HepG2 (cell line): ENCODE measurements around the gene KLRC4. TPM values are rescaled to one million over a fixed set of nuclear protein-coding genes. Genes with fewer than 3 reads are reported as not detected.

Experiments used
- HNRNPUL1 ChIP-seq: fragments of 200-400 bp; formaldehyde crosslinking; IDR thresholded peaks from 2 replicates; pipeline ENCODE4 v1.6.1; 2017; ENCODE audit warnings: low read depth, mild to moderate bottlenecking, low read length, moderate library complexity
- KAT7 ChIP-seq: IDR thresholded peaks from 2 replicates; pipeline ENCODE4 v1.6.1; 2018; ENCODE audit warnings: borderline replicate concordance, missing compliant biosample characterization
- MIER2 ChIP-seq: IDR thresholded peaks from 2 replicates; pipeline ENCODE4 v1.6.1; 2016; ENCODE audit warnings: missing biosample characterization, missing genetic modification reagents
- PHF8 ChIP-seq: sonication (generic); formaldehyde crosslinking; IDR thresholded peaks from 2 replicates; pipeline ENCODE4 v1.5.0; 2020; ENCODE audit warnings: missing genetic modification reagents
- POLR2AphosphoS2 ChIP-seq: IDR thresholded peaks from 2 replicates; pipeline ENCODE4 v1.6.1; 2011; ENCODE audit warnings: low read depth, low read length, improper control_type of control experiment
- SIN3B ChIP-seq: fragments of 150-350 bp; IDR thresholded peaks from 2 replicates; pipeline ENCODE4 v1.6.1; 2014; ENCODE audit warnings: low read length
- SUZ12 ChIP-seq: fragments of 150-350 bp; IDR thresholded peaks from 2 replicates; pipeline ENCODE4 v1.6.1; 2014; ENCODE audit warnings: low read depth, low read length
- ZBTB21 ChIP-seq: sonication (generic); formaldehyde crosslinking; IDR thresholded peaks from 2 replicates; pipeline ENCODE4 v1.4.0; 2020; ENCODE audit warnings: missing genetic modification reagents
- ZC3H13 ChIP-seq: sonication (generic); formaldehyde crosslinking; IDR thresholded peaks from 2 replicates; pipeline ENCODE4 v1.8.1; 2023; ENCODE audit warnings: mild to moderate bottlenecking, missing genetic modification reagents, moderate library complexity
- ZFP1 ChIP-seq: IDR thresholded peaks from 2 replicates; pipeline ENCODE4 v1.6.1; 2016
- ZFY ChIP-seq: sonication (generic); formaldehyde crosslinking; IDR thresholded peaks from 2 replicates; pipeline ENCODE4 v1.4.0; 2020; ENCODE audit warnings: missing genetic modification reagents
- ZNF678 ChIP-seq: sonication (generic); formaldehyde crosslinking; IDR thresholded peaks from 2 replicates; pipeline ENCODE4 v1.4.0; 2020; ENCODE audit warnings: mild to moderate bottlenecking, missing genetic modification reagents
- ZNF766 ChIP-seq: sonication (generic); formaldehyde crosslinking; IDR thresholded peaks from 2 replicates; pipeline ENCODE4 v1.5.0; 2020; ENCODE audit warnings: missing genetic modification reagents, borderline replicate concordance
- ZNF773 ChIP-seq: sonication (generic); formaldehyde crosslinking; IDR thresholded peaks from 2 replicates; pipeline ENCODE4 v1.4.0; 2020; ENCODE audit warnings: missing genetic modification reagents, borderline replicate concordance
- ZNF879 ChIP-seq: sonication (generic); formaldehyde crosslinking; IDR thresholded peaks from 2 replicates; pipeline ENCODE4 v1.8.1; 2023; ENCODE audit warnings: missing genetic modification reagents
- polyA plus RNA-seq, 8 experiments: library from polyadenylated mRNA; depleted of rRNA in 3 of 8; stranded (reverse) in 7 of 8; unstranded in 1 of 8; fragments of >200 nt; fragmentation: Illumina TruSeq in 4 of 8; extraction: Trizol in 4 of 8; gene quantifications; 2 replicates each; pipeline versions ENCODE4 v1.2.1 to v1.2.3, GENCODE V29; 2011 to 2016; ENCODE audit warnings: low read depth in 4 of 8, missing spikeins in 1 of 8, mixed read lengths in 1 of 8; ENCODE audit not compliant: insufficient read depth in 1 of 8
- total RNA-seq, 5 experiments: library from RNA; depleted of rRNA; stranded (reverse); fragments of >200 nt; fragmentation: Illumina TruSeq; extraction: Trizol; gene quantifications; 2 replicates each; pipeline ENCODE4 v1.2.3, GENCODE V29; 2016; ENCODE audit warnings: low read depth in 1 of 5
- TF ChIP-seq, protein P1 (sequence below), 2 experiments: fragments of 450-650 bp in 1 of 2; sonication (generic) in 1 of 2; formaldehyde crosslinking in 1 of 2; IDR thresholded peaks; 2 replicates each; pipeline versions ENCODE4 v1.6.1 to v1.8.0; 2016 to 2022; ENCODE audit warnings: antibody characterized with exemption in 1 of 2, mild to moderate bottlenecking in 1 of 2, missing genetic modification reagents in 1 of 2
- TF ChIP-seq, protein P2 (sequence below): IDR thresholded peaks from 2 replicates; pipeline ENCODE4 v1.6.1; 2018; ENCODE audit warnings: missing genetic modification reagents
- TF ChIP-seq, protein P3 (sequence below): sonication (generic); formaldehyde crosslinking; IDR thresholded peaks from 2 replicates; pipeline ENCODE4 v1.4.0; 2020; ENCODE audit warnings: mild to moderate bottlenecking, missing genetic modification reagents

KLRC4 gene
- total and polyA plus RNA-seq, 2 of the 13 experiments (the other 11 are each of a cell fraction or from before 2014, with no cell fraction given): 0.09 TPM; not detected in 1

DNA sequence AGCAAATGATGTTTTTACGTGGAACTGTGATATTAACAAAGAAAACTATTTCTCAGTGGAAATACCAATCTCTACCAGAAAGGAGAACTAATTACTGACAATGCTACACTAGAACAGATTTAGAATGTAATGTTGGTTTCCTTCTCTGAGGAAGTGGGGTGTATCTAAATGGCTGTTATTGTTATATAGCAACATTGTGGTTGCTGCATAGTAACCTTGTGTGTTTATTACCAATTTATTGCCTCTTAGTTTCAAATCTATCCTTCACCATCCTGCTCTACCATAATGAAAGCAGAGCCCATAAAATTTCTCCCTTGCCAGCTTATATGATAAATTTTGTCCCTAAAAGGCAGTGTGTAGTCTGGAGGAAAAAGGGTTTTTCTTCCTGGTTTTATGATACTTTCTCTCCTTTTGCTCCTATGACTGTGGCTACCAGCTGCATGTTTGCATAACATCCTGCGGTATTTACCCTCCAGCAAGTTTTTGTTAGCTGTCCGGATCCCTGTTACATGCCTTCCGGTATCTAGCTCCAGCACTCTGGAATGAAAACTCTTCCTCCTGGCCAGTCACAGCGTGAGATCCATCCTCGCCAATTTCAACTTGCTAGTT lies 14.1 kb downstream of the KLRC4 start (continued):
- TF ChIP-seq, protein P1, sequence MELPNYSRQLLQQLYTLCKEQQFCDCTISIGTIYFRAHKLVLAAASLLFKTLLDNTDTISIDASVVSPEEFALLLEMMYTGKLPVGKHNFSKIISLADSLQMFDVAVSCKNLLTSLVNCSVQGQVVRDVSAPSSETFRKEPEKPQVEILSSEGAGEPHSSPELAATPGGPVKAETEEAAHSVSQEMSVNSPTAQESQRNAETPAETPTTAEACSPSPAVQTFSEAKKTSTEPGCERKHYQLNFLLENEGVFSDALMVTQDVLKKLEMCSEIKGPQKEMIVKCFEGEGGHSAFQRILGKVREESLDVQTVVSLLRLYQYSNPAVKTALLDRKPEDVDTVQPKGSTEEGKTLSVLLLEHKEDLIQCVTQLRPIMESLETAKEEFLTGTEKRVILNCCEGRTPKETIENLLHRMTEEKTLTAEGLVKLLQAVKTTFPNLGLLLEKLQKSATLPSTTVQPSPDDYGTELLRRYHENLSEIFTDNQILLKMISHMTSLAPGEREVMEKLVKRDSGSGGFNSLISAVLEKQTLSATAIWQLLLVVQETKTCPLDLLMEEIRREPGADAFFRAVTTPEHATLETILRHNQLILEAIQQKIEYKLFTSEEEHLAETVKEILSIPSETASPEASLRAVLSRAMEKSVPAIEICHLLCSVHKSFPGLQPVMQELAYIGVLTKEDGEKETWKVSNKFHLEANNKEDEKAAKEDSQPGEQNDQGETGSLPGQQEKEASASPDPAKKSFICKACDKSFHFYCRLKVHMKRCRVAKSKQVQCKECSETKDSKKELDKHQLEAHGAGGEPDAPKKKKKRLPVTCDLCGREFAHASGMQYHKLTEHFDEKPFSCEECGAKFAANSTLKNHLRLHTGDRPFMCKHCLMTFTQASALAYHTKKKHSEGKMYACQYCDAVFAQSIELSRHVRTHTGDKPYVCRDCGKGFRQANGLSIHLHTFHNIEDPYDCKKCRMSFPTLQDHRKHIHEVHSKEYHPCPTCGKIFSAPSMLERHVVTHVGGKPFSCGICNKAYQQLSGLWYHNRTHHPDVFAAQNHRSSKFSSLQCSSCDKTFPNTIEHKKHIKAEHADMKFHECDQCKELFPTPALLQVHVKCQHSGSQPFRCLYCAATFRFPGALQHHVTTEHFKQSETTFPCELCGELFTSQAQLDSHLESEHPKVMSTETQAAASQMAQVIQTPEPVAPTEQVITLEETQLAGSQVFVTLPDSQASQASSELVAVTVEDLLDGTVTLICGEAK (IDR thresholded peaks at IDR 0.05): no peak
- TF ChIP-seq, protein P1 (CRISPR knock-in tag; IDR thresholded peaks at IDR 0.05): no peak
- TF ChIP-seq, protein P2, sequence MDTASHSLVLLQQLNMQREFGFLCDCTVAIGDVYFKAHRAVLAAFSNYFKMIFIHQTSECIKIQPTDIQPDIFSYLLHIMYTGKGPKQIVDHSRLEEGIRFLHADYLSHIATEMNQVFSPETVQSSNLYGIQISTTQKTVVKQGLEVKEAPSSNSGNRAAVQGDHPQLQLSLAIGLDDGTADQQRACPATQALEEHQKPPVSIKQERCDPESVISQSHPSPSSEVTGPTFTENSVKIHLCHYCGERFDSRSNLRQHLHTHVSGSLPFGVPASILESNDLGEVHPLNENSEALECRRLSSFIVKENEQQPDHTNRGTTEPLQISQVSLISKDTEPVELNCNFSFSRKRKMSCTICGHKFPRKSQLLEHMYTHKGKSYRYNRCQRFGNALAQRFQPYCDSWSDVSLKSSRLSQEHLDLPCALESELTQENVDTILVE (CRISPR knock-in tag): no peak
- TF ChIP-seq ZFY (no peak), ZNF773 (CRISPR knock-in tag) (no peak), SUZ12 (no peak), KAT7 (no peak), ZNF879 (CRISPR knock-in tag) (no peak), ZBTB21 (CRISPR knock-in tag) (no peak), PHF8 (no peak), POLR2AphosphoS2 (no peak), ZNF766 (CRISPR knock-in tag) (no peak), ZC3H13 (no peak), ZFP1 (CRISPR knock-in tag) (no peak), SIN3B (no peak), ZNF678 (CRISPR knock-in tag) (no peak), MIER2 (CRISPR knock-in tag) (no peak), HNRNPUL1 (no peak)
- TF ChIP-seq, protein P3, sequence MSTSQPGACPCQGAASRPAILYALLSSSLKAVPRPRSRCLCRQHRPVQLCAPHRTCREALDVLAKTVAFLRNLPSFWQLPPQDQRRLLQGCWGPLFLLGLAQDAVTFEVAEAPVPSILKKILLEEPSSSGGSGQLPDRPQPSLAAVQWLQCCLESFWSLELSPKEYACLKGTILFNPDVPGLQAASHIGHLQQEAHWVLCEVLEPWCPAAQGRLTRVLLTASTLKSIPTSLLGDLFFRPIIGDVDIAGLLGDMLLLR (CRISPR knock-in tag): no peak
